WERI-Rb-1 (cell line): ENCODE data around the gene TPI1.

ENCODE experiments used
- DNase-seq: peaks from one replicate; pipeline ENCODE4 v3.0.0-alpha.2; 2020
- H3K27ac ChIP-seq: fragments of 250-450 bp; sonication (Bioruptor Pico); 2 replicates; pipeline ENCODE4 v1.5.1; 2020; ENCODE audit warnings: mild to moderate bottlenecking, moderate library complexity
- H3K27me3 ChIP-seq: fragments of 250-450 bp; sonication (Bioruptor Pico); 2 replicates; pipeline ENCODE4 v1.5.1; 2021; ENCODE audit warnings: mild to moderate bottlenecking, low read depth, moderate library complexity; ENCODE audit not compliant: insufficient read depth, severe bottlenecking
- H3K36me3 ChIP-seq: fragments of 250-450 bp; sonication (Bioruptor Pico); 2 replicates; pipeline ENCODE4 v1.5.1; 2020; ENCODE audit warnings: mild to moderate bottlenecking, moderate library complexity
- H3K4me3 ChIP-seq: 2 replicates; pipeline ENCODE4 v1.5.1; 2011; ENCODE audit warnings: low read depth, mild to moderate bottlenecking, control low read depth, low read length
- H3K9me3 ChIP-seq: fragments of 250-450 bp; sonication (Bioruptor Pico); 2 replicates; pipeline ENCODE4 v1.5.1; 2021; ENCODE audit warnings: mild to moderate bottlenecking, moderate library complexity; ENCODE audit not compliant: severe bottlenecking
- CTCF ChIP-seq: IDR thresholded peaks from 2 replicates; pipeline ENCODE4 v1.5.1; 2011; ENCODE audit warnings: low read depth, mild to moderate bottlenecking, control low read depth, inconsistent platforms, low read length

Gene TPI1

GRCh38 chr12:6847676-6848075 is 19.7 kb upstream of the TPI1 start:
- Histone ChIP-seq H3K27ac (peak overlapping the region; percentile 92), H3K36me3 (peaks cover 82% of the 10 kb centered on the region), H3K4me3 (no peak overlapping the region; the same call in 1 of the 2 replicates), H3K27me3 (no peaks in the 10 kb centered on the region), H3K9me3 (no peaks in the 10 kb centered on the region)
- DNase-seq = peak; percentile 79
- TF ChIP-seq CTCF = no peak

- Histone ChIP-seq H3K36me3 (peaks cover 71% of the 10 kb centered on the region), H3K9me3 (no peaks in the 10 kb centered on the region), H3K4me3 (no peak overlapping the region), H3K27ac (peak overlapping the region; percentile 92), H3K27me3 (no peaks in the 10 kb centered on the region)
- no peak for TF ChIP-seq CTCF
- DNase-seq = no peak
Measured at GRCh38 chr12:6849427-6849826, 17.9 kb upstream of the TPI1 start.

- DNase-seq = no peak
- Histone ChIP-seq H3K27me3 (no peaks in the 10 kb centered on the region), H3K27ac (peak overlapping the region; percentile 92), H3K36me3 (peaks cover 65% of the 10 kb centered on the region), H3K4me3 (peak overlapping the region; percentile 77), H3K9me3 (no peaks in the 10 kb centered on the region)
- TF ChIP-seq CTCF = no peak
Measured at GRCh38 chr12:6849976-6850560, 17.3 kb upstream of the TPI1 start.

- TF ChIP-seq CTCF = no peak
- no peaks in the 10 kb centered on the region for H3K27me3 ChIP-seq
- H3K9me3 ChIP-seq = no peaks in the 10 kb centered on the region
- peak overlapping the region; percentile 77 for H3K4me3 ChIP-seq
- DNase-seq = no peak
- peaks cover 62% of the 10 kb centered on the region for H3K36me3 ChIP-seq
- peak overlapping the region; percentile 92 for H3K27ac ChIP-seq
Measured at GRCh38 chr12:6850796-6851152, 16.6 kb upstream of the TPI1 start.

- TF ChIP-seq CTCF = no peak
- peak; percentile 97 for DNase-seq
- Histone ChIP-seq H3K27ac (peak within 1 kb of the TSS; percentile 92), H3K9me3 (no peaks in the 10 kb centered on the region), H3K36me3 (peaks cover 62% of the 10 kb centered on the region), H3K4me3 (peak within 1 kb of the TSS; percentile 77), H3K27me3 (no peaks in the 10 kb centered on the region)
Measured at GRCh38 chr12:6851153-6851920, 16.0 kb upstream of the TPI1 start, which contains the start of gene CDCA3. CDCA3 (minus strand) TSS chr12:6851286; CDS start chr12:6850952, 334 bp downstream.
